ENCODE measurements around the gene CRYBG2.
"Not testable (repeated sequence)": the region's sequence is repeated elsewhere in the genome, so short reads cannot be mapped to it uniquely, and the experiment has no call there.

CRYBG2 gene

DNA sequence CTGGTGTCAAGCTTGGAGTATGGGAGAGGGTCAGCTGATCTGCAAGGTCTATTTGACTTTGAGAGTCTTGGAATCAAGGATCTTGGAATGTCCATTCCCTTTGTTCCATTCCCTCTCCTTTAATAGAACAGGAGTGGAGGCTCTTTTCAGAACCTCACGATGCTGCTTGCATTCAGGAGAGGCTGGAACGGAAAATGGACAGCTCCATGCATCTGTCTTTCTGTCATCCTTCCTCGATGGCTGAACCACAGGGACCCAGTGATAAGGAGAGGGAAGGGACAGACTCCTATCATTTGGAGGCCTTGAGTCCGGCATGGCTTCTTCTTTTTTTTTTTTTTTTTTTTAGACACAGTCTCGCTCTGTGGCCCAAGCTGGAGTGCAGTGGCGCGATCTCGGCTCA lies 41.8 kb upstream of the CRYBG2 start:
- Histone ChIP-seq H3K27ac (no peak overlapping the region), H3K4me3 (no peak overlapping the region), H3K27me3 (peaks cover 0 to 15% of the 10 kb centered on the region in 2 donors), H3K4me1 (no peaks in the 10 kb centered on the region), H3K9me3 (no peaks in the 10 kb centered on the region), H3K36me3 (no peaks in the 10 kb centered on the region)
- TF ChIP-seq, protein P1, sequence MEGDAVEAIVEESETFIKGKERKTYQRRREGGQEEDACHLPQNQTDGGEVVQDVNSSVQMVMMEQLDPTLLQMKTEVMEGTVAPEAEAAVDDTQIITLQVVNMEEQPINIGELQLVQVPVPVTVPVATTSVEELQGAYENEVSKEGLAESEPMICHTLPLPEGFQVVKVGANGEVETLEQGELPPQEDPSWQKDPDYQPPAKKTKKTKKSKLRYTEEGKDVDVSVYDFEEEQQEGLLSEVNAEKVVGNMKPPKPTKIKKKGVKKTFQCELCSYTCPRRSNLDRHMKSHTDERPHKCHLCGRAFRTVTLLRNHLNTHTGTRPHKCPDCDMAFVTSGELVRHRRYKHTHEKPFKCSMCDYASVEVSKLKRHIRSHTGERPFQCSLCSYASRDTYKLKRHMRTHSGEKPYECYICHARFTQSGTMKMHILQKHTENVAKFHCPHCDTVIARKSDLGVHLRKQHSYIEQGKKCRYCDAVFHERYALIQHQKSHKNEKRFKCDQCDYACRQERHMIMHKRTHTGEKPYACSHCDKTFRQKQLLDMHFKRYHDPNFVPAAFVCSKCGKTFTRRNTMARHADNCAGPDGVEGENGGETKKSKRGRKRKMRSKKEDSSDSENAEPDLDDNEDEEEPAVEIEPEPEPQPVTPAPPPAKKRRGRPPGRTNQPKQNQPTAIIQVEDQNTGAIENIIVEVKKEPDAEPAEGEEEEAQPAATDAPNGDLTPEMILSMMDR (IDR thresholded peaks at IDR 0.05) = no peak
- intact Hi-C loops (cut with DNase I; ENCODE audit: low total_unique reads) = no loop called here
- DNase-seq = no peak

- Histone ChIP-seq H3K27me3 (peaks cover 0 to 36% of the 10 kb centered on the region in 2 donors), H3K27ac (no peak overlapping the region), H3K9me3 (no peaks in the 10 kb centered on the region), H3K4me1 (no peaks in the 10 kb centered on the region), H3K4me3 (no peak overlapping the region), H3K36me3 (no peaks in the 10 kb centered on the region)
- TF ChIP-seq, protein P1 (IDR thresholded peaks at IDR 0.05) = no peak
- intact Hi-C loops (cut with DNase I; ENCODE audit: low total_unique reads) = no loop called here
- no peak for DNase-seq
These were observed 37.5 kb upstream of the CRYBG2 start for GRCh38 chr1:26391450-26391849.

- H3K27ac ChIP-seq = no peak overlapping the region
- H3K27me3 ChIP-seq = peaks cover 0 to 39% of the 10 kb centered on the region in 2 donors
- H3K4me1 ChIP-seq = no peaks in the 10 kb centered on the region
- H3K36me3 ChIP-seq = no peaks in the 10 kb centered on the region
- no peak overlapping the region for H3K4me3 ChIP-seq
- H3K9me3 ChIP-seq = no peaks in the 10 kb centered on the region
- TF ChIP-seq, protein P1 (IDR thresholded peaks at IDR 0.05) = no peak
- intact Hi-C loops (cut with DNase I; ENCODE audit: low total_unique reads) = no loop called here
- DNase-seq = no peak
These were observed 35.8 kb upstream of the CRYBG2 start for GRCh38 chr1:26389604-26390247.

GRCh38 chr1:26388791-26389445 lies 35.0 kb upstream of the CRYBG2 start:
- intact Hi-C loops (cut with DNase I; ENCODE audit: low total_unique reads) = no loop called here
- H3K27ac ChIP-seq = no peak overlapping the region
- no peak for DNase-seq

DNA sequence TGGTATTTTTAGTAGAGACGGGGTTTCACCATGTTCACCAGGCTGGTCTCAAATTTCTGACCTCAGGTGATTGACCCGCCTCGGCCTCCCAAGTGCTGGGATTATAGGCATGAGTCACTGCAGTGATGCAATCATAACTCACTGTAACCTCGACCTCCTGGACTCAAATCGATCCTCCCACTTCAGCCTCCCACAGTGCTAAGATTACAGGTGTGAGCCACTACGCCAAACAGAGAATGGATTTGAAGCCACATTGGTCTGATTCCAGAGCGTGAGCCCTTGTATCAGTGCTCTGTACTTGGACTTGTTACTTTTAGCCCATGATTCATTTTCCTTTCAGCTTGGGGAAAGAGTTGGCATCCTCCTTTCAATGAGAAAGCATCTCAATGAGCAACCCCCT lies 33.5 kb upstream of the CRYBG2 start:
- Histone ChIP-seq H3K27me3 (peaks cover 0 to 37% of the 10 kb centered on the region in 2 donors), H3K4me1 (no peaks in the 10 kb centered on the region), H3K9me3 (no peaks in the 10 kb centered on the region), H3K27ac (no peak overlapping the region), H3K4me3 (no peak overlapping the region), H3K36me3 (no peaks in the 10 kb centered on the region)
- TF ChIP-seq, protein P1 (IDR thresholded peaks at IDR 0.05) = no peak
- DNase-seq = no peak
- intact Hi-C loops (cut with DNase I; ENCODE audit: low total_unique reads) = no loop called here

More at GRCh38 chr1:26388791-26389445, 35.0 kb upstream of the CRYBG2 start:
- TF ChIP-seq, protein P1 (IDR thresholded peaks at IDR 0.05) = no peak
- H3K27me3 ChIP-seq = peaks cover 0 to 39% of the 10 kb centered on the region in 2 donors
- H3K4me3 ChIP-seq = no peak overlapping the region
- no peaks in the 10 kb centered on the region for H3K9me3 ChIP-seq
- H3K36me3 ChIP-seq = no peaks in the 10 kb centered on the region
- H3K4me1 ChIP-seq = no peaks in the 10 kb centered on the region

DNA sequence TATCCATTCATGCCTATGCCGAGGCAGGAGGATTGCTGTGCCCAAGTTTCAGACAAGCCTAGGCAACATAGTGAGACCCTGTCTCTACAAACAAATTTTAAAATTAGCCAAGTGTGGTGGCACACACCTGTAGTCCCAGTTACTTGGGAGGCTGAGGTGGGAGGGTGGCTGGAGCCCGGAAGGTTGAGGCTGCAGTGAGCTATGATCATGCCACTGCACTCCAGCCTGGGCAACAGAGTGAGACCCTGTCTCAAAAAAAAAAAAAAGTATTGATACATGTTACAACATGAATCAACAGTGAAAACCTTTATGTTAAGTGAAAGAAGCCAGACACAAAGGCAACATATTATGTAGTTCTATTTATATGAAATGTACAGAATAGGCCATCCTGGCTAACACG lies 31.1 kb upstream of the CRYBG2 start:
- H3K27ac ChIP-seq; H3K4me3 ChIP-seq; H3K4me1 ChIP-seq; intact Hi-C loops (cut with DNase I; ENCODE audit: low total_unique reads); DNase-seq; H3K36me3 ChIP-seq; H3K9me3 ChIP-seq: not testable (repeated sequence)
- peaks cover 0 to 34% of the 10 kb centered on the region in 2 donors for H3K27me3 ChIP-seq
